Measurements from ENCODE around the gene MCCC2. TPM values are rescaled to one million over a fixed set of nuclear protein-coding genes. Genes with fewer than 3 reads are reported as not detected.
A peak's percentile ranks its signal among the peaks of the same experiment; 100 is the strongest.

Gene MCCC2
- polyA plus RNA-seq, 2 of the 4 experiments (the other 2 are of a cell fraction), result 49.4 to 88.4 TPM

DNA sequence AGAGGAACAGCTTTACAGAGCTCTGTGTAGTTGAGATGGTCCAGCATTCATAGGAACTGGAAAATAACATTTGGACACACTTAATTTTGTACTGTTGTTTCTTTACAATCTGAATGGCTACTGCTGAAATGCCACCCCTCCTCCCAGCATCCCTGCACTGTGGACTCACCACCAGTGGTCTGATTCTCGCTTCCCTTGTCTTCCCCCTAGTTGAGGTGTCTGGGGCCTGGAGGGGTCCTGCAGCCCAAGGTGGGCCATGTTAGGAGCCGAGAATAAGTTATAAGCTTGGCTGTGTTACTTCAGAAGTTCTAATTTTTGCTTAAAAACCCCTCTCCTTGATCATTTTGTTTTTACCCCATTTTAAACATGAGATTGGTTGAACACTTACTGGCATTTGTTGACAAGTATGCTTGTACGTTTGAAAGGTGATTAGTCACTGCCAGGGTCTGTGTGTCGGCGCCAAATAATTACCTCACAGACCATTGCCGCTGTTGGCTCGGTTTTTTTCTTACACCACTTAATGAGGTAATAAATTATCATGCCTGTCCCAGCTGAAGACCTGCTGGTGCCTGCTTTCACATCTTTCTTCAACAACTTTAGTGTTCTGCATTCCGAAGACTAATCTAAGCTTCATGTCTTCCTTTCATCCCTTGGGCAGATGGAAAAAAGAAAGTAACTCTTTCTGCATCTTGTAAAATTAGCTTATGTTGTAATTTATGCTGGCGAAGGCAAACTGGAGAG is 65.8 kb downstream of the MCCC2 start:
- H3K4me3 ChIP-seq, result no peak overlapping the region
- H3K4me1 ChIP-seq, result no peaks in the 10 kb centered on the region
- H3K9me3 ChIP-seq, result no peaks in the 10 kb centered on the region
- CTCF ChIA-PET, result interaction anchor here (0.9 to 2.0 kb wide), 2 partner anchors 8 to 105 kb away, joined by 3 to 4 read pairs; no protein-coding TSS in a partner anchor
- DNase-seq (ENCODE audit: low read depth in 1 of 2, low spot score in 1 of 2) (no peak), FAIRE-seq (no peak), ATAC-seq (no peak)
- POLR2A ChIA-PET, result no interaction called here
- no peak overlapping the region for H3K27ac ChIP-seq
- 87% methylated on average over 9 of the region's 9 CpGs for WGBS (ENCODE audit: missing lambda C conversion rate)
- TF ChIP-seq ZNF302 (CRISPR knock-in tag; IDR thresholded peaks at IDR 0.05) (no peak), MAZ (IDR thresholded peaks at IDR 0.05; ENCODE audit: borderline replicate concordance, low read depth, low read length) (no peak), CBX2 (IDR thresholded peaks at IDR 0.05; ENCODE audit: borderline replicate concordance, low read depth) (no peak), POLR2A (IDR thresholded peaks at IDR 0.05; ENCODE audit: low read length) (no peak), NR3C1 (IDR thresholded peaks at IDR 0.05) (no peak), HMGXB4 (CRISPR knock-in tag; IDR thresholded peaks at IDR 0.05; ENCODE audit: borderline replicate concordance) (no peak), GATA3 (IDR thresholded peaks at IDR 0.05; ENCODE audit: borderline replicate concordance) (no peak), ELK1 (IDR thresholded peaks at IDR 0.05; ENCODE audit: low read depth, low read length) (no peak), KDM1A (IDR thresholded peaks at IDR 0.05; ENCODE audit: low read depth) (no peak), KDM5A (IDR thresholded peaks at IDR 0.05) (no peak)
- TF ChIP-seq, protein P1, sequence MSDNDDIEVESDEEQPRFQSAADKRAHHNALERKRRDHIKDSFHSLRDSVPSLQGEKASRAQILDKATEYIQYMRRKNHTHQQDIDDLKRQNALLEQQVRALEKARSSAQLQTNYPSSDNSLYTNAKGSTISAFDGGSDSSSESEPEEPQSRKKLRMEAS (IDR thresholded peaks at IDR 0.05), result no peak
- TF ChIP-seq, protein P2, sequence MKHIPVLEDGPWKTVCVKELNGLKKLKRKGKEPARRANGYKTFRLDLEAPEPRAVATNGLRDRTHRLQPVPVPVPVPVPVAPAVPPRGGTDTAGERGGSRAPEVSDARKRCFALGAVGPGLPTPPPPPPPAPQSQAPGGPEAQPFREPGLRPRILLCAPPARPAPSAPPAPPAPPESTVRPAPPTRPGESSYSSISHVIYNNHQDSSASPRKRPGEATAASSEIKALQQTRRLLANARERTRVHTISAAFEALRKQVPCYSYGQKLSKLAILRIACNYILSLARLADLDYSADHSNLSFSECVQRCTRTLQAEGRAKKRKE (CRISPR knock-in tag; IDR thresholded peaks at IDR 0.05; ENCODE audit: low read depth), result no peak
- H3K4me2 ChIP-seq, result no peak overlapping the region

DNA sequence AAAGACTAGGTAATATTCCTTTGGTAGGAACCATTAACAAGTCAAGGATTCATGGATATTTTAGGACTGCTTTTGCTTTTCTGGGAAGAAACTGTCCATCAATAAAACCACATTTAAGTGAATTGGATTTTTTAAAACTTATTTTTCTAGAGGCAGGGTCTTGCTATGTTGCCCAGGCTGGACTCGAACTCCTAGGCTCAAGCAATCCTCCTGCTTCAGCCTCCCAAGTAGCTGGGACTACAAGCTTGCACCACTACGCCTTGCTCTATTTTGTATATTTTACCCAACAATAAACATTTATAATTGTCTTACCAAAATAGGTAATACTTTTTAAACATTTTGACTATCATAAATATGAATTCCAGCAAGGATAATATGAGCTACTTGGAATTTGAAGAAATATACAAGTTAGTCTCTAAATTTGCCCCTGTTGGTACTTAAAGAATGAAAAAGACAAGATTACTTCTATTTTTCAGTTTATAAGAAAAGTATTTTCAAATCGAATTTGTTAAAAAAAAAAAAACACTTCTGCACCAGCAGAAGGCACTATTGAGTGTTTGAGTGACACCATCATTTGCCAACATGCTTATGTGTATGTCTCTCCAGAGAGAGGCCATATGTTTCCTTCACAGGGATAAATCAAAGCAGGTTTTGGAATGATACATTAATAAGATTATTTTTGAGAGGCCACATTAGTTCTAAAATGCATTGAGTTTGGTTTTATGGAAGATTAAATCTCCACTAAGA is 71.9 kb downstream of the MCCC2 start:
- no peak for ATAC-seq
- DNase-seq (ENCODE audit: low read depth in 1 of 2, low spot score in 1 of 2), result peak in 1 of 2 experiments; percentile 33
- peak; percentile 68 for FAIRE-seq
- ChIA-PET CTCF (interaction anchor here (1.2 kb wide), 1 partner anchor 91 kb away, joined by 4 read pairs; no protein-coding TSS in a partner anchor), POLR2A (no interaction called here)
- H3K4me2 ChIP-seq, result no peak overlapping the region
- no peak overlapping the region for H3K27ac ChIP-seq
- 64% methylated on average over 3 of the region's 3 CpGs for WGBS (ENCODE audit: missing lambda C conversion rate)
- H3K4me1 ChIP-seq, result 0 out of 3 replicates have a peak, but pooled peaks cover 3% of the 10 kb centered on the region
- no peak overlapping the region for H3K4me3 ChIP-seq
- H3K9me3 ChIP-seq, result no peaks in the 10 kb centered on the region
- TF ChIP-seq SMC3 (IDR thresholded peaks at IDR 0.05) (peak; percentile 21; the same call in 1 of the 3 replicates), PHF8 (IDR thresholded peaks at IDR 0.05; ENCODE audit: borderline replicate concordance, low read depth) (no peak), RAD21 (conservative IDR thresholded peaks at IDR 0.05 in 1 of 2, IDR thresholded peaks at IDR 0.05 in 1 of 2) (peak; percentile 11 to 26; a peak in 1 of 5 replicates), EHF (CRISPR knock-in tag; IDR thresholded peaks at IDR 0.05) (no peak)
- TF ChIP-seq, protein P3, sequence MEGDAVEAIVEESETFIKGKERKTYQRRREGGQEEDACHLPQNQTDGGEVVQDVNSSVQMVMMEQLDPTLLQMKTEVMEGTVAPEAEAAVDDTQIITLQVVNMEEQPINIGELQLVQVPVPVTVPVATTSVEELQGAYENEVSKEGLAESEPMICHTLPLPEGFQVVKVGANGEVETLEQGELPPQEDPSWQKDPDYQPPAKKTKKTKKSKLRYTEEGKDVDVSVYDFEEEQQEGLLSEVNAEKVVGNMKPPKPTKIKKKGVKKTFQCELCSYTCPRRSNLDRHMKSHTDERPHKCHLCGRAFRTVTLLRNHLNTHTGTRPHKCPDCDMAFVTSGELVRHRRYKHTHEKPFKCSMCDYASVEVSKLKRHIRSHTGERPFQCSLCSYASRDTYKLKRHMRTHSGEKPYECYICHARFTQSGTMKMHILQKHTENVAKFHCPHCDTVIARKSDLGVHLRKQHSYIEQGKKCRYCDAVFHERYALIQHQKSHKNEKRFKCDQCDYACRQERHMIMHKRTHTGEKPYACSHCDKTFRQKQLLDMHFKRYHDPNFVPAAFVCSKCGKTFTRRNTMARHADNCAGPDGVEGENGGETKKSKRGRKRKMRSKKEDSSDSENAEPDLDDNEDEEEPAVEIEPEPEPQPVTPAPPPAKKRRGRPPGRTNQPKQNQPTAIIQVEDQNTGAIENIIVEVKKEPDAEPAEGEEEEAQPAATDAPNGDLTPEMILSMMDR (IDR thresholded peaks at IDR 0.05), result peak; percentile 31
